GM13976 (cell line): ENCODE results near the gene TEX36.

ENCODE experiments used
- DNase-seq: peaks from one replicate; pipeline ENCODE4 v3.0.0; 2012; ENCODE audit warnings: low spot score
- CTCF ChIP-seq: IDR thresholded peaks from 2 replicates; pipeline ENCODE4 v1.5.1; 2012; ENCODE audit warnings: borderline replicate concordance, mild to moderate bottlenecking; ENCODE audit not compliant: insufficient read depth; ENCODE audit errors: extremely low read depth, missing control alignments, control extremely low read depth
- in situ Hi-C: fragments of 300-500 bp; cut with MboI; formaldehyde crosslinking; loops from one replicate; pipeline ENCODE4 v1.12.0; 2022; ENCODE audit warnings: low sequenced_read_pairs, mixed read lengths, inconsistent platforms; ENCODE audit not compliant: unreplicated experiment

Gene TEX36

GRCh38 chr10:125634606-125635005, 48.4 kb downstream of the TEX36 start:
- no peak for DNase-seq
- TF ChIP-seq CTCF: no peak
- in situ Hi-C loops: no loop called here

GRCh38 chr10:125633517-125633999, 49.4 kb downstream of the TEX36 start:
- TF ChIP-seq CTCF: no peak
- in situ Hi-C loops: no loop called here
- no peak for DNase-seq

- in situ Hi-C loops: no loop called here
- no peak for TF ChIP-seq CTCF
- DNase-seq: no peak
Measured at GRCh38 chr10:125631806-125632205, 51.2 kb downstream of the TEX36 start.

- TF ChIP-seq CTCF: peak; percentile 36
- DNase-seq: peak; percentile 48
- in situ Hi-C loops: no loop called here
Measured at GRCh38 chr10:125629758-125630376, 53.1 kb downstream of the TEX36 start.

GRCh38 chr10:125628104-125629049, 54.6 kb downstream of the TEX36 start:
- DNase-seq: no peak
- in situ Hi-C loops: no loop called here
- no peak for TF ChIP-seq CTCF

GRCh38 chr10:125627646-125628045, 55.3 kb downstream of the TEX36 start:
- in situ Hi-C loops: no loop called here
- no peak for DNase-seq
- TF ChIP-seq CTCF: no peak
